Glutamatergic neuron (in vitro differentiated cells): ENCODE results near the gene POTEH. TPM values are rescaled to one million over a fixed set of nuclear protein-coding genes. Genes with fewer than 3 reads are reported as not detected.
"Not testable (repeated sequence)": the region's sequence is repeated elsewhere in the genome, so short reads cannot be mapped to it uniquely, and the experiment has no call there.

Experiments used
- DNase-seq: peaks from one replicate; pipeline ENCODE4 v3.0.0; 2022
- H3K27ac Mint-ChIP-seq: one replicate; pipeline ENCODE4 v1.8.0; 2020; ENCODE audit warnings: mild to moderate bottlenecking, mixed read lengths, inconsistent platforms; ENCODE audit not compliant: unreplicated experiment
- H3K27me3 Mint-ChIP-seq: one replicate; pipeline ENCODE4 v1.8.0; 2020; ENCODE audit warnings: mild to moderate bottlenecking, moderate library complexity, mixed read lengths, inconsistent platforms; ENCODE audit not compliant: unreplicated experiment
- H3K36me3 Mint-ChIP-seq: one replicate; pipeline ENCODE4 v1.8.0; 2020; ENCODE audit warnings: mild to moderate bottlenecking, mixed read lengths, inconsistent platforms; ENCODE audit not compliant: unreplicated experiment
- H3K4me1 Mint-ChIP-seq: one replicate; pipeline ENCODE4 v1.8.0; 2020; ENCODE audit warnings: mild to moderate bottlenecking, low read depth, mixed read lengths, inconsistent platforms; ENCODE audit not compliant: unreplicated experiment
- H3K4me3 Mint-ChIP-seq: one replicate; pipeline ENCODE4 v1.8.0; 2020; ENCODE audit warnings: mild to moderate bottlenecking, mixed read lengths, inconsistent platforms; ENCODE audit not compliant: unreplicated experiment
- H3K9me3 Mint-ChIP-seq: one replicate; pipeline ENCODE4 v1.8.0; 2020; ENCODE audit warnings: mild to moderate bottlenecking, moderate library complexity, mixed read lengths, inconsistent platforms; ENCODE audit not compliant: unreplicated experiment
- long read RNA-seq: library from polyadenylated mRNA; unstranded; transcript quantifications from one replicate; pipeline ENCODE4 v2.0.0, GENCODE V29; 2020; ENCODE audit not compliant: unreplicated experiment
- total RNA-seq: library from RNA; stranded (reverse); fragmentation: NEBNext Ultra II Directional; extraction: Animal tissue kit (Norgen Biotek cat#: 25700); gene quantifications from one replicate; pipeline ENCODE4 v1.2.1, GENCODE V29; 2021; ENCODE audit not compliant: unreplicated experiment

The POTEH gene
- total RNA-seq = not detected
- long read RNA-seq = 0 reads

DNA sequence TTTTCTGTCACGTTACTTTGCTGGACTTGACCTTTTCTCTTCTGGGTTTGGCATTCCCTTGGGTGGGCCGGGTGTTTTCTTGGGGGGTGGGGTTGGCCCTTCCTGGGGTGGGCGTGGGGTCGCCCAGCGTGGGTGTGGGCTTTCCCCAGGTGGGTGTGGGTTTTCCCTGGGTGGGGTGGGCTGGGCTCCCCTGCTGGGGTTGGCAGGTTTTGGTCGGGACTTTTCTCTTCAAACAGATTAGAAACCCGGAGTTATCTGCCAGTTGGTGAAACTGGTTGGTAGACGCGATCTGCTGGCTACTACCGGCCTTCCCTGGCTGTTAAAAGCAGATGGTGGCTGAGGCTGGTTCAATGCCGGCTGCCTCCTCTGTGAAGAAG lies at the start of gene POTEH:
Gene POTEH (plus strand): TSS at position 278 of the 377 bp plus-strand sequence. CDS start 52 bp downstream, at position 330.
- not testable (repeated sequence) for H3K9me3 Mint-ChIP-seq, DNase-seq, H3K4me3 Mint-ChIP-seq, H3K4me1 Mint-ChIP-seq, H3K36me3 Mint-ChIP-seq, H3K27me3 Mint-ChIP-seq, H3K27ac Mint-ChIP-seq

DNA sequence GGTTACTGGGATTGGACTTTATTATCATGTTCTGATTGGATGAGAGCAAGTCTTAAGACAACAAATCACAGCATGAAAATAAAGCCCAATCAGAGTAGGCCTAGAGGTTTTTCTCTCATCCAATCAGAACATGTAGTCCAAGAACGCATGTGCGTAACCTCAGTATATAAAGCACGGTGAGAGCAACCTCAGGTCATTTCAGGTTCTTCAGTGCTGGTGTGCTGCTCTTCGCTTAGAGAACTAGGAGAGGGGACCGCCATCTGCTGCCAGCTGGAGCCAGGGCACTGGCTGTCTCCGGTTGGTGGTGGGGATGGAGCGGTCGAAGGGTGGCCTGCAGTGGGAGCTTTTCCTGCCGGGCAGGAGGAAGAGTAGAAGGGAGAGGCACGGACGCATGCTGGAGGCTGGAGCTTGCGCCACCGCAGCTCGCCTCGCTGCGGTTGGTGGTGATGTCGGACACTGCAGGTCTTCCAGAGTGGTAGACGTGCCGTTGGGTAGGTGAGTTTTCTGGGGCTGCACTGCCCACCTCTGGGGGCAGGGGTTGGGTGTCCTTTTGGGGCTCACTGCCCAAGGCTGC lies 47.5 kb upstream of the POTEH start:
- not testable (repeated sequence) for H3K9me3 Mint-ChIP-seq, H3K36me3 Mint-ChIP-seq, H3K27me3 Mint-ChIP-seq, H3K4me3 Mint-ChIP-seq, H3K27ac Mint-ChIP-seq, DNase-seq, H3K4me1 Mint-ChIP-seq

DNA sequence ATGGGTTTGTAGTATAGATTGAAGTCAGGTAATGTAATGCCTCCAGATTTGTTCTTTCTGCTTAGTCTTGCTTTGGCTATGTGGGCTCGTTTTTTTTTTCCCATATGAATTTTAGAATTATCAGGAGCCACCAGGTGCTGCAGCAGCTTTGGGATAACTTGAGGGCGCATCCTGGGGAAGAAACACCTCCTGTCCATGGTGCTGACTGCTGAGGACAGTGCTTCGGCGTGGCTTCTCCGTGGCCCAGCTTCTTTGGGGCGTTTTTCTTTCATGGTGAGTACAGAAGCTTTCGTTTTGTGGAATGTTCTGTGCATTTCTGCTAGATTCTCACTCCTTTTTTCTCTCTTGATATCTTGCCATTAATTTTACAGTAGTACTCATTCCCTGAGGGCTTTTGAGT lies 37.9 kb upstream of the POTEH start:
- not testable (repeated sequence) for H3K27me3 Mint-ChIP-seq, H3K9me3 Mint-ChIP-seq, H3K4me1 Mint-ChIP-seq

DNA sequence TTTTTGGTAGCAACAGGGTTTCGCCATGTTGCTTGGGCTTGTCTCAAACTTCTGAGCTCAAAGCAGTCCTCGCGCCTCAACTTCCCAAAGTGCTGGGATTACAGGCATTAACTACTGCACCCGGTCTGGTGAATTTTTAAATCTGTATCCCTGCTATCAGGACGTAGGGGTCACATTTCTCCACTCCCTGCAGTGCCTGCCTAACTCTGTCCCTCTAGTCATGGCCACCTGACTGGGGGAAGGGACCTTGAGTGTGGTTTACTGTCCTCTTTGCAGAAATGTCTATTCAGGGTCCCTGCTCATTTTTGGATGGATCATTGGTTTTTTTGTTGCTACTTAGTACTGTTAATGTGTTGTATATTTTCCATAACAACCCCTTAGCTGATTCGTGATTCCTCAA lies 37.1 kb upstream of the POTEH start:
- H3K27ac Mint-ChIP-seq, H3K36me3 Mint-ChIP-seq, H3K27me3 Mint-ChIP-seq, H3K4me1 Mint-ChIP-seq, H3K4me3 Mint-ChIP-seq, H3K9me3 Mint-ChIP-seq, DNase-seq: not testable (repeated sequence)

More for the DNA sequence above, 37.9 kb upstream of the POTEH start:
- not testable (repeated sequence) for H3K4me3 Mint-ChIP-seq, H3K27ac Mint-ChIP-seq, DNase-seq, H3K36me3 Mint-ChIP-seq

DNA sequence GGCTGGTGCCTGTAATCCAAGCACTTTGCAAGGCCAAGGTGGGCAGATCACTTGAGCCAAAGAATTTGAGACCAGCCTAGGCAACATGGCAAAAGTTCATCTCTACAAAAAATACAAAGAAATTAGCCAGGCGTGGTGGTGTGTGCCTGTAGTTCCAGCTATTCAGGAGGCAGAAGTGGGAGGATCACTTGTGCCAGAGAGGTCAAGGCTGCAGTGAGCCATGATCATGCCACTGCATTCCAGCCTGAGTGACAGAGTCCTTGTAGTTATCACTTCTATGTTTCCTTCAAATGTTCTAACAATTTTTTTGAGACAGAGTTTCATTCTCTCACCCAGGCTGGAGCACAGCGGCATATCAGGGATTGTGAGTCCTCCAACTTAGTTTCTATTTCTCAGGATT lies 36.6 kb upstream of the POTEH start:
- DNase-seq, H3K27ac Mint-ChIP-seq, H3K9me3 Mint-ChIP-seq, H3K27me3 Mint-ChIP-seq, H3K4me3 Mint-ChIP-seq, H3K36me3 Mint-ChIP-seq, H3K4me1 Mint-ChIP-seq: not testable (repeated sequence)

DNA sequence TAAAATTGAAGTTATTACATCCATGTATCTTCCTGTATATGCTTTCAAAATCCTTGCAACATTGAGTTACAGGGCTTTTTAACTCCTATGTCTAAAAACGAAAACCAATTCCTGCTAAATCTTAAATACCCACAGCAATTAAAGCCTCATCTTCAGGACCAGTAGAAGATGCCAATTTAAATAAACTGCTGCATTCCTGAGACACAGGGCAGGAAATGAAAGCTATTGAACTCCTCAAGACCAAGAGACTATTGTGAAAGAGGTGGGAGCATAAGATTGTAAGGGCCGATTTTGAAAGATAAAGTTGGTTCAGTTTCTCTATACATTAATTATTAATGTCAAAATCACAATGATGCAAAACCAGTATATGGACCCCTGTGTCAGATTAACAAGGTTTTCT lies 28.7 kb upstream of the POTEH start:
- not testable (repeated sequence) for H3K27me3 Mint-ChIP-seq, H3K36me3 Mint-ChIP-seq, H3K27ac Mint-ChIP-seq, H3K4me3 Mint-ChIP-seq, H3K4me1 Mint-ChIP-seq, DNase-seq, H3K9me3 Mint-ChIP-seq

DNA sequence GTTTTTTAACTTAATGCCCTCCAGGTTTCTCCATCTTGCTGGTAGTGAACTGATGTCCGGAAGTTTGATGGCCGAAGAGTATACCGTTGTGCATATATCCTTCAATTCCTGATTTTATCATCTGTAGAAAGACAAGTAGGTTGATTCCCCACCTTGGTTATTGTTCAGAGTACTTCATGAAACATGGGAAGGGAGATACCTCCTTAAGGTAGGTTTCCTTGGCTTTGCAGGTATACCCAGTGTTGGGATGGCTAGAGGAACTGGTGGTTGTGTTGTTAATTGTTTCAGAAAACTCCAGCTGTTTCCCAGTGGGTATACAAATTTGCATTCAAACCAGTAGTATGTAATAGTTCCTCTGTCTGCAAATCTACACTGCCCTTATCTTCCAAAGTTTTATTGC lies 25.1 kb upstream of the POTEH start:
- H3K36me3 Mint-ChIP-seq, DNase-seq, H3K4me3 Mint-ChIP-seq, H3K27ac Mint-ChIP-seq, H3K4me1 Mint-ChIP-seq, H3K27me3 Mint-ChIP-seq, H3K9me3 Mint-ChIP-seq: not testable (repeated sequence)

DNA sequence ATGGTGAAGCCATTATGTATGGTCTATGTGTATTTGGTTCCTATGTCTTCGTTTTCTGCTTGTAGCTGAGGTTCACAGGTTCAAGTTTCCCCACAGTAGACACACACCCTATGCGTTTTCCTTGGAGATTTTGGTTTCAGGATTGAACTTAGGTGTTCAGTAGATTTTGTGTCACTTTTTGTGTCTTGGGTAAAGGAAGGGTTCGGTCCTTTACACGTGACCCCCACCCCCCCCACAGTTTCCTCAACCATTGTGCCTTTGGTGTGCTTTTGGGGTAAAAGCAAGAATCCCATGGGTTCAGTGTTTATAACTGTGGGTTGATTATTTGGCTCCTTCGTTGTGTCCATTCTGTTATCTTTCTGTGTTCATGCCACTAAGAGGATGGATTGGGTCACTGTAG lies 24.3 kb upstream of the POTEH start:
- H3K4me1 Mint-ChIP-seq, DNase-seq, H3K4me3 Mint-ChIP-seq, H3K27me3 Mint-ChIP-seq, H3K36me3 Mint-ChIP-seq, H3K27ac Mint-ChIP-seq, H3K9me3 Mint-ChIP-seq: not testable (repeated sequence)

DNA sequence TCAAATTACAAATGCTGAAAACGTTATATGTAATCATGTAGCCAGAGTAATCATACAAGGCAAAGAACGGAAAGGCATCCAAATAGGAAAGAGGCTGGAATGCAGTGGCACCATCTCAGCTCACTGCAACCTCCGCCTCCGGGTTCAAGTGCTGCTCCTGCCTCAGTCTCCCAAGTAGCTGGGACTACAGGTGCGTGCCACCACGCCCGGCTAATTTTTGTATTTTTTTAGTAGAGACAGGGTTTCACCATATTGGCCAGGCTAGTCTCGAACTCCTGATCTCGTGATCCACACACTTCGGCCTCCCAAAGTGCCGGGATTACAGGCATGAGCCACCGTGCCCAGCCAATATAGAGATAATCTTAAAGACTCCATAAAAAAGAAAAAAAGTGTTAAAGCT lies 20.4 kb upstream of the POTEH start:
- DNase-seq, H3K27ac Mint-ChIP-seq, H3K4me3 Mint-ChIP-seq, H3K27me3 Mint-ChIP-seq, H3K4me1 Mint-ChIP-seq, H3K9me3 Mint-ChIP-seq, H3K36me3 Mint-ChIP-seq: not testable (repeated sequence)

DNA sequence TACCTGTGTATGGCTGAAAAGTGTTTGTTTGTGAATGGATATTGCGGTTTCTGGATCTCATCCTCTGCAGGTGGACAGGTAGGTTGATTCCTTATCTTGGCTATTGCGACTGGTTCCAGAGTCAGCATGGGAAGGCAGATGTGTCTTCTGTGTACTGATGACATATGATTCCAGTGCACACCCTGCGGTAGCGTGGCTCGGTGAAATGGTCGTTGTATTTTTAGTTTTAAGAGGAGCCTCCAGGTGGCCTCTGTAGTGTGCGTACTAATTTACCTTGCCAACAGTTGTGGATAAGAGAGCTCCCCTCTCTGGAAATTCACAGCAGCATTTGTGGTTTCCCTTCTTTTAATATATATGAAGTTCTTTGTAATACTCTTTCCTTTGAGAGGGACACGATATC lies 10.1 kb upstream of the POTEH start:
- H3K9me3 Mint-ChIP-seq, DNase-seq, H3K4me3 Mint-ChIP-seq, H3K27me3 Mint-ChIP-seq, H3K4me1 Mint-ChIP-seq, H3K36me3 Mint-ChIP-seq, H3K27ac Mint-ChIP-seq: not testable (repeated sequence)

DNA sequence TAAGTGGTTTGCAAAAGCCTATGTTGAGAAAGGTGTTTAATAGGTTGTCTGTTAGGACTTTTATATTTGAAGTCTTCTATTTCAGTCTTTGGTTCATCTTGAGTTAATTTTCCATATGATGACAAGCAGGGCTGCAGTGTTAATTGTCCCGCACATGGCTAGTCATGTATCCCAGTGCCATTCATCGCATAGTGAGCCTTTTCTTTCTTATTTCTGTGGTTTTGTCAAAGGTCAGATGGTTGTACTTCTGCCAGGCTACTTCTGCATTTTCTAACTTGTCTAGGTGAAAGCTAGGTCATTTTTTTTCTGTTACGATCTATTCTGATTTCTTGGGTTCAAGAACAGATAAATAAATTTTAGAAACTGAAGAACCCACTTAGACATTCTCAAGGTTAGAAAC lies 5.7 kb upstream of the POTEH start:
- not testable (repeated sequence) for DNase-seq, H3K9me3 Mint-ChIP-seq, H3K4me1 Mint-ChIP-seq, H3K27ac Mint-ChIP-seq, H3K27me3 Mint-ChIP-seq, H3K36me3 Mint-ChIP-seq, H3K4me3 Mint-ChIP-seq

DNA sequence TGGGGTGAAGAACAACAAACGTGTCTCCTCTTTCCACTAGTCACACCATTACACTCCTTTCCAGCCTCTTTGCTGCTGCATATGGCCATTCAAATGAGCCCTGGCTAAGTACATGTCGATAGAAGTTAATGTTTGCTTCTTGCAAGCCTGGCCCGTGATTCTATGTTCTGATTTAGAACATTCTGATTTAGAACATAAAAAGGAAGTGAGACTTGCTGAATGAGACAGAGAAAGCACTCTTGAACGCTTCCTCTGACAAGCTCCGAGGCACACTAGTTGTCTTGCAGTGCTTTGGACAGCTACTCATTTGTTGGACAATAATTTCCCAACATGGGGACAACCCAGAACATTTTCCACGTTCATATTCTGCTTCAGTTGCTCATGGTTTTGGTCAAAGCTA lies 5.1 kb upstream of the POTEH start:
- H3K9me3 Mint-ChIP-seq, DNase-seq, H3K27ac Mint-ChIP-seq, H3K4me3 Mint-ChIP-seq, H3K4me1 Mint-ChIP-seq, H3K27me3 Mint-ChIP-seq, H3K36me3 Mint-ChIP-seq: not testable (repeated sequence)

DNA sequence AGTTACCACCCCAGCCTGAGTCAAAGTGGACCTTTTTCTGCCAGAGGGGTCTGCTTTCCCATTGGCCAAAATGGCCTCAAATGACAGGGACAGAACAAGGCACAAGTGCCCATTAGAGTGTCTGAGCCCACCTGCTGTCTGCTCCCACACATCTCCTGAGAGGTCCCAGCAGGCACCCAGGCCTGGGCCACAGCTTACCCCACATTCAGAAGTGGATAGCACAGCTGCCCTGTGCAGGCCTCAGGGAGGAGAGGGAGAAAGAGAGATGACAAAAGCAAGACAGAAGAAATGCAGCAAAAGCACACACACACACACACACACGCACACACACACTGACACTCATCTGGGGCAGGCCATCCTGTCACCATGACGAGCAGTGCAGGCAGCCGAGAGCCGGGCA lies 4.2 kb upstream of the POTEH start:
- not testable (repeated sequence) for H3K36me3 Mint-ChIP-seq, H3K27ac Mint-ChIP-seq, H3K4me3 Mint-ChIP-seq

More for the DNA sequence above, 4.2 kb upstream of the POTEH start:
- H3K4me1 Mint-ChIP-seq, H3K9me3 Mint-ChIP-seq, H3K27me3 Mint-ChIP-seq, DNase-seq: not testable (repeated sequence)
